Endometrial microvascular endothelial cells (primary cell): ENCODE data around the gene SPATA32. TPM values are rescaled to one million over a fixed set of nuclear protein-coding genes. Genes with fewer than 3 reads are reported as not detected.

ENCODE experiments used
- in situ Hi-C: cut with HindIII; loops from 2 replicates; pipeline ENCODE4 v1.10.0; 2017; ENCODE audit warnings: low sequenced_read_pairs, low pct_unique_long_range_greater_than_20kb; ENCODE audit errors: inconsistent ontology term
- total RNA-seq: library from RNA; depleted of rRNA; stranded (reverse); fragments of >200 nt; gene quantifications from one replicate; pipeline ENCODE4 v1.2.3, GENCODE V29; 2015; ENCODE audit errors: inconsistent ontology term

Gene SPATA32
- total RNA-seq, 1 donor from 2014 or later, result not detected

DNA sequence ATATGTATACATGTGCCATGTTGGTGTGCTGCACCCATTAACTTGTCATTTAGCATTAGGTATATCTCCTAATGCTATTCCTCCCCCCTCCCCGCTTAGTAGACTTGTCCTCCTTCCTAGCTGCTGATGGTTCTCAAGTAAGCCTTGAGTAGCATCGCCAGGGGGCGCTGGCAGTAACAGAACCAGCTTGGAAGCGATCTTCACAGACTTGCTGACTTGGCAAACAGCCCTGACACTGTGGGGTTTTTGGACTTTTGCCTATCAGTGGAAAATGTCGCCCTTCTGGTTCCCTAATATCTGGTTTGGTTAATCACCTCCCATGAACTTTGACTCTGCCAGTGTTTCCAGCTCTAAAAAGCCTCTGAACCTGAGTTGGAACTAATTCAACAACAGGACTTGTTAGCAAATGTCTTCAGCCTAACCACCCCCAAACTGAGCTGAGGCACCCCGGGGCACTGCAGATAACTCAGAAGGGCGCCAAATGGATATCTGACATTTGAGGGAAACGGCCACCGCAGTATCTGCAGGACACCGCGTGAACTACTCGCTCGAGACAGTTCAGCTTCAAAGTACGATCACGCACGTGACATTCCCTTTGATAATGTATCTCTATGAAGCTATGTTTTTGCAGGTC, 15.4 kb upstream of the SPATA32 start:
- in situ Hi-C loops, result no loop called here

DNA sequence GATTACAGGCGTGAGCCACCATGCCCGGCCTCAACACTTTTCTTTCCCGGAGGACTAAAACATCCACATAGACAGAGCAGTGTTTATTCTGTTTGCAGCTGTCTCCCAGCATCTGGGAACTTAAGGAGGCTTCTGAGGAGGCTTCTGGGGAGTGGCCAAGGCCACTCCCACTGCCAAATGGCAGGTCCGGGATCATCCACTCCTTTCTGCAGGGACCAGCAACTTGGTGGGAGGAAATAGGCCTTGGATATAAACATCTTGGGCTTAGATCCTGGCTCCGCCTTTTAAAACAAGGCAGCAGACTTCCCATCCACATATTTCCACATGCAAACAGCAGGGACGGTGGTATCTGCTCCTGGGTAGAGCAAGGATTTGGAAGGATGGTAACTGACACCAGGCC, 14.1 kb upstream of the SPATA32 start:
- in situ Hi-C loops, result no loop called here

DNA sequence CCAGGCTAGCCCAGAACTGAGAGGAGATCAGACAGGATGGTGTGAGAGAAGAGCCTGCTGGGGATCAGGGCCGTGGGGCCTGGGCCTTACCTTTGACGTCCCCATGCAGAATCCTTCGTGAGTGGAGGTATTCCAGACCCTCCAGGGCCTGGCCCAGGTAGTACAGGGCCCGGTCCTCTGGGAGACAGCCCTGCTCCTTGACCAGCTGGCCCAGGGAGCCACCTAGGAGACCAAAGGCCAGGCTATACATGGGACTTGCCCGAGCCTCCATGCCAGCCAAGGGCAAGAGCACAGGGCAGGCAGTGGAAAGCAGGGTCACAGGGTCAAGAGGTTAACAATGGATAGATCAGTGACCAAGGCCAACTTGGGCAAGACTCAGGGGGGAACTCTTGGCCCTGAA, 12.1 kb upstream of the SPATA32 start:
- in situ Hi-C loops, result no loop called here

DNA sequence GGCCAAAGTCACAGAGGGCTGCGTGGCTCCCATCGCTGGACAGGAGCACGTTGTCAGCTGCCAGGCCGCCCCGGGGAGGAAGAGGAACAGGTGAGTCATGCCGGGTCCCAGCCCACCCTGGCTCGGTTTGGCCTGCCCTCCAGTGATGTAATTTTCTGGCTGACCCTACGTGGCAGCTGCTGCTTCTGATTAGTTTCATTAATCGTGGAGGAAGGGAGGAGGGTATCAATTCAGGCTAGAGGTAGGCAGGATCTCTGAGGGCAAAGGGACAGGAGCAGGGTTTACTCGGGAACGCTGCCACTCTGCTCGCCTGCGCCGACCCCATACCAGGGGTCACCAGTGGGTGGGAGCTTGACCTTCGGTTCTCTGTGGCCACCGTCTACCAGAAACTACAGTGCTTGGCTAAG, 11.7 kb upstream of the SPATA32 start:
- in situ Hi-C loops, result no loop called here

DNA sequence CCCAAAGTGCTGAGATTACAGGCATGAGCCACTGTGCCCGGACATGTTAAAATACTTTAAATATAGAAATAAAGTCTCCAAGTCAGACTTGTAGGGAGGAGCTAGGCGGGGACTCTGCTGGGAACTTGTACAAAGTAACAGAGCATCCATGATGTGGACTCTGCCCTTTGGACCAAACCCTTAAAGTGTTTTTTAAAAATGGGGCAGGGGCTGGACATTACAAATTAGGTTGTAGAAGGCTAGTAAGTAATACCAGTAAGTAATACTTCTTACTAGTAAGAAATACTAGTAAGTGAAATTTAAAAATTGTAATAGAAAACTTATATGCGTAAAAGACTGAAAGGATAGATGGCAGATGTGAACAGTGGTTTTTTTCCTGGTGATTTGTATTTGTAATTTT, 9.7 kb upstream of the SPATA32 start:
- in situ Hi-C loops, result no loop called here

DNA sequence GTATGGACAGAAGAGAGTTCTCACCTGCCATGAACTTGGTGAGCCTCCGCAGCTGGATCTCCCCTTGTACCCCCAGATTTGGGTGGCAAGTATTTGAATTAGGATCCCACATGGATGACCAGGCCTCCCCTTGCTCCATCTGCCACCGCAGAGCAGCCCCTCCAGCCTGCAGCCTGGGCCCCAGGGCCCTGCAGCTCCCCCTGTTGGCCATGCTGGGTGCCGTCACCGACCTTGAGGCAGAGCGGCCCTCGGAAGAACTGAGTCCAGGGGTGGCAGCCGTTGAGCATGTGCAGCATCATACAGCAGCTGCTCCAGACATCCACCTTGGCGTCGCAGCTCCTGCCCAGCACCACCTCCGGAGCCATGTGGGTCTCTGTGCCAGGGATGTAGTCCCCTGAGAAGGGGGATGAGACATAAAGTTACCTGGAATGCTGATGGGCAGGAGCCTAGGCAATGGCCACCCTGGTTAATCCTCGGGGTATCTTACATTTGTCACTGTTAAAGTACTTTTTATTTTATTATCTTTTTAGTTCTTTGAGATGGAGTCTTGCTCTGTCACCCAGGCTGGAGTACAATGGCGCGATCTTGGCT, 9.0 kb upstream of the SPATA32 start:
- in situ Hi-C loops, result no loop called here

DNA sequence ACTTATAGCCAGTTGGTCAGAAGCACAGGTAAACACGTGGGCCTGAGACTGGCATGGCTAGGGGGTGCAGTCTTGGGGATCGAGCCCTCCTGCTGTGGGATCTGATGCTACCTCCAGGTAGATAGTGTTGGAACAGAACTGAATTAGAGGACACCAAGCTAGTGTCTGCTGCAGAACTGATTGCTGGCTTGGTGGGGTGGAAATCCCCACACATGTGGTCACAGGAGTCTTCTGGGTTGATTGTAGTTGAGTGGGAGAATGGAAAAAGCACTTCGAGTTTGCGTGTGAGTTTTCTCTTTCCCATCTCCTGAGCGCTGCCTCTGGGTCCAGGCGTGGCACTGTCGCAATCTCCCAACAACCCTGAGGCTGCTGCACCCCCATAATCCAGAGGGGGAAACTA, 8.0 kb upstream of the SPATA32 start:
- in situ Hi-C loops, result no loop called here

DNA sequence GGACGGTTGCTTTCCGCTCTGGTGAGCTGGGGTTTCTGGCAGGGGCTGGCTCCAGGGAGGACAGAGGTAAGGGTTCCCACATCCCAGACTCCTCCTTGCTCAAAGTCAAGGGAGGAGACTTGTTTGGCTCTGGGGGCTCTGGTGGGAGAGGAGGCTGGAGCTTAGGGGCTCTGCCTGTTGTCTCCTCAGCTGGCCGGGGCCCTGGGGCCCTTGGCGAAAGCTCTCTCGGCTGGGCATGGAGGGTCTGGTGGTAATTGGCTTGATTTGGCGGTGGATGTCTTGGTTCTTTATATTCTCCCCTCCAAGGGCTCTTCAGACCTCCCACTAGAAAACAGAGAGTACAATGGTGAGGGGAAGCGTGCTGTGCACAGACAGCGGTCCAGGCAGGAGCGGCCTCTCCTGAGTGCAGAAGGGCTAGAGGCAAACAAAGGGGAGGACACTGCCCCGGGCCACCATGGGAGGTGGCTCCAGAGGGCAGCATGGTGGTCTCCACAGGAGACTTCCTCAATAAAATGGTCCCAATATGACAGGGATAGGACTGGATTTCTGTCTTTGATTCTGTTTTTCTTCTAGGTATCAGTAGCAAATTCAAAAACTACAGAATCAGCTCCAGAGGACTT, 5.7 kb upstream of the SPATA32 start:
- in situ Hi-C loops, result no loop called here

DNA sequence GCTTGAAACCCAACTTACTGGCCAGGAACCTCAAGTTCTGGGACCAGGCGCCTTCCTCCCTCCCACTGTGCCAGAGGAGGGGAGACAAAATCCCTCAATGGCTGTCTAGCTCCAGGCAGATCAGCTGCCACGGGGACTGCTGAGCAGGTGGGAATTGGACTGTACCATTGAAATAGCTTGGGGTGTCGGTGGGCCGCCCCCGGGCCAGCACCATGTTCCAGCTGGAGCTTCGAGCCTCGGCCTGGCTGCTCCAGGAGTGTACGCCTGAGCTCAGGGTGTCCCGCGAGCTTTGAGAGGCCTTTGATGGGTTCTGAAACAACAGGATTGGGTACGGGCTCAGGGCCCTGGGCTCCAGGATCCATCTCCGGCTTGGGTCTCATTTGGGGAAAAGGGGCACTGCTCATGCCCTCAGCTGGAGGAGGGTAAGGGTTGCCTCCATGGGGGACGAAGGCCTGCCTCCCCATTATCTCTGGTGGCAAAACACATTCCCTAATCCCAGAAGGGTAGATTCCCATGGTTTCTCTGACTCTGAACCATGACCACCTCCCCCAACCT, 4.6 kb upstream of the SPATA32 start:
- in situ Hi-C loops, result no loop called here

DNA sequence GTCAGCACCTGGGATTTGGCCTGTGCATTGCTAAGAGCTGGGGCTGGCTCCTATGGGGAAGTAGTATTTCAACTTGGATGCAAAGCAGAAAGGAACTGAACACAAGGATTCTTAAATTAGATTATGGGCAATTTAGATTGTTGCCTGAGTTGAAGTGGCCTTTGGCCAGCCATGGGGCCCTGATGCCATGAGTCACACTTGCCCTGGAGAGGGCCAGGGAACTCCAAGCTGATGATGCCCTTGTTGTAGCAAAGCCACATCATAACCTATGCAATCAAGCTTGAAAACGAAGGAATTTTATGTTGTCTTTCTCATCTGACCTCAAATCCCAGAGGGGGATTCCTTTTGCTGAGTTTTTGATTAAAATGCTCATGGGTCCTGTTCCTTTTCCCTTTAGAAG, 3.9 kb upstream of the SPATA32 start:
- in situ Hi-C loops, result no loop called here

DNA sequence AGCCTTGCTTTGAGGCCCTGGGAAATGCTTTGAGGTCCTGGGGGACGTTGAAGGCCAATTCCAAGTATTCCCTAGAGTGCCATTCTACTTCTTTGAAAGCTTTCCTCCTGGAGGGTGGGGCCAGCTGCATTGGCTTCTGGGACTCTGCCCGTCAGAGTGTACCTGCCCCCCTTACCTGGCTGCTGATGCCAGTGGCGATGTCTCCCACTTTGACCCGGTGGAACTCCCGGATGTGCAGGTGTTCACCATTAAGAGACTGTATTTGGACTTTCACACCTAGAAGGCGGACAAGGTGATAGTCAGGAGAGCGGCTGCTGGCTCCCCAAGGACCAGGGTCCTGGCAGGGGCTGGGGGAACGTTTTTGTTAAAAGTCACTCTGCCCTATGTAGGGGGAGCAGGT, 3.1 kb upstream of the SPATA32 start:
- in situ Hi-C loops, result no loop called here

DNA sequence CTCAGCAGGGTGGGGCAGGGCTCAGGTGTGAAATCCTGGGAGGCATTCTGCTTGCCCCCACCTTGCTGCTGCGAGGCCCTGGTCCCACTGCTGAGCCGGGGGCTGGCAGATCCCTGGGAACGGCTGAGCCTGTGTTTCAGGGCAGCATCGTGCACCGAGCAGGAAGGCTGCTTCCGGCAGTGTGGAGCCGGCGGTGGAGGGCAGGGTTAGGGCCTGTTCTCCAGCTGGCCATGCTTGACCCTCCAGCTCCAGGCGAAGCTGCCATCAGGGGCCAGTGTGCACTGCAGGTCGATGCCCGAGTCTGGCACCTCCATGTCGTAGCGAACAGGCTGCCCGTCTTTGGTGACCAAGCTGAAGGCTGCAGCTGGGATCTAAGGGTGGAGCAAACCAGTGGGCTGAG, 2.5 kb upstream of the SPATA32 start:
- in situ Hi-C loops, result no loop called here

DNA sequence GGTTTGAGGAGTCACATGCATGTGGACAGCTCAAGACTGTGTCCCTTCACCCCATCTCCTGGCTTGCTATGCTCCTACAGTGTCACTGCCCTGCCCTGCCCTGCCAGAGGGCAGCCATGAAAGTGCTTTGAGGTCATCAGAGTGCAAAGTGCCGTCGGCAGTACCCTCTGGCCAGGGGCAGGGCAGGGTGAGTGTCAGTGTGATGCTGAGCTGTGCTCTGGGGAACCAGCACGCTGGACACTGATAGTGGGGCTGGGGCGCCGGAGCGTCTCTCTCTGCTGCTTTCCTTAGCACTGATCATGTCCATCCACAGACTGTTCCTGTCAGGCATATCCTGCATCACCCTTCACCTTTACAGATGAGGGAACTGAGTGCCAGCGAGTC, 1.6 kb upstream of the SPATA32 start:
- in situ Hi-C loops, result no loop called here

DNA sequence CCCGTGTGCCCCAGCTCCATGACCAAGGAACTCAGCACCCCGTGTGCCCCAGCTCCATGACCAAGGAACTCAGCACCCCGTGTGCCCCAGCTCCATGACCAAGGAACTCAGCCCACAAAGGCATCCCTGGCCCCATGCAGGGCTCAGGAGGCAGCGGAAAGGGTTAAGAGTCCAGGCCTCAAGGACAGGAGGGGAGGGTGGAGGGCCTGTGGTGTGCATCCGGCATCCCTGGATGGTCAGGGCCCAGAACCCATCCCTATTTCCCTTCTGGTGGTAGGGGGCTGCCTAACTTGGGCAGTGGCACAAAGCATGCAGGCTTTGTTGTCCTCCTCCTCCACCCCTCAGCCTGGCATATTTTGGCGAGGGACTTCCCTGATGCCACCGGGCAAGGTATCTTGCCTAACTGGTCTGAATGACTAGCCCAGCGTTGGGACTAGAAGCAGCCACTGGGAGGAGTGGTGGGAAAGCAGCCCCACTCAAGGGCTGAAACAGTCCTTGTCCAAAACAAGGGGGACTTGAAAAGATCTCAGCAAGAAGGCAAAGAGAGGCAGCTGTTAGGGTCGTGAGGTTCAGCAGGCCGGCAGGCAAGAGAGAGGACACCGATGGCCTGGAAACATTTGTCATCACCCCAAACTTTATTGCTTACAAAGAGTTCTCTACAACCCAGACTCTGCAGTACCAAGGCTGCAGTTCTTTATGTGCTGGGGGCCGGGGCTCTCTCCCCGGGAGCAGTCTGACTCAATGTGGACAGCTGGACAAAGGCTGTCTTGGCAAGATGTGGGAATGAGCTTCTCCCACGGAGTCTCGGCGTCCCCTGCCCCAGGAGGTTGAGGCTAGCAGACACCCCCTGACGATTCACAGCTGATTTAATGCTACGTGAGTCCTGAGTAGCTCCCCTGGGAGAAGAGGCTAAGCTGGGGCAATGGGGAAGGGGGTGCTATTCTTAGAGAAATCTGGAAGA, 902 bp upstream of the SPATA32 start:
- in situ Hi-C loops, result no loop called here

DNA sequence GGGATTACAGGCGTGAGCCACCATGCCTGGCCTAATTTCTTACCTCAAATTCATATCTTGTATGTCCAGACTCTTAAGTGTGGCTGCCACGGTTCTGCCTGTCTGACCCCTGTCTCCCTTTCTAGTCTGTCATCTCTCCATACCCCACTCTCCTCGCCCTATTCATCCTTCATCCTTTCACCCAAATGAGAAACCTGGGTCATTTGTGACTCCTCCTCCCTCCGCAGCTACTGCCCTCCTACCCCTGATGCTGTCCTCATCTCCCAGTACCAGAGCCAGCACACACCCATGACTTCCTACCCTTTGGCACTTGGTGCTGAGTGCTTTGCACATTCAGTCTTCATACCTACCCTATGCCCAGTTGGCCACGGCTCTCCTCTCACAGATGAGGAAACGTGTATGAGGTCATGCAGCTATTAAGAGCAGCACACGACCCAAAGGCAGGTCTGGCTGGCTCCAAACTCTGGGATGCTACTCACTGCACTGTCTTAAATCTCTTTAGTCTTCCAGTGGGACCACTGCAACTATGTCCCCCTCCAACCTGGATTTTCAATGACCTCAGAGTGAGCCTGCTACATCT, 1.6 kb downstream of the SPATA32 start:
- in situ Hi-C loops, result no loop called here

DNA sequence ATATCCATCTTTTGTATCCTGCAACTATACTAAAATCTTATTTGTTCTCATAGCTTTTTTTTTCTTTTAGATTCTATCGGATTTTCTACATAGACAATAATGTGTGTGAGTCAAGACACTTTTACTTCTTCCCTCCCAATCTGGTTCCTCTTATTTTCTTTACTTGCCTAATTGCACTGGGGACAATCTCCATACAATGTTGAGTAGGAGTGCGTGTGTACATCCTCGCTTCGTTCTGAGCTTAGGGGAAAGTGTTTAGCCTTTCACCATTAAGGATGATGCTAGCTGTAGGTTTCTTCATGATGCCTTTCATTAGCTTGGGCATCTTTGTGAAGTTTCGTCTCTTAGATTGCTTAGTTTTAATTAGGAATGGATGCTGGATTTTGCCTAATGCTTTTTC, 2.9 kb downstream of the SPATA32 start:
- in situ Hi-C loops, result no loop called here

DNA sequence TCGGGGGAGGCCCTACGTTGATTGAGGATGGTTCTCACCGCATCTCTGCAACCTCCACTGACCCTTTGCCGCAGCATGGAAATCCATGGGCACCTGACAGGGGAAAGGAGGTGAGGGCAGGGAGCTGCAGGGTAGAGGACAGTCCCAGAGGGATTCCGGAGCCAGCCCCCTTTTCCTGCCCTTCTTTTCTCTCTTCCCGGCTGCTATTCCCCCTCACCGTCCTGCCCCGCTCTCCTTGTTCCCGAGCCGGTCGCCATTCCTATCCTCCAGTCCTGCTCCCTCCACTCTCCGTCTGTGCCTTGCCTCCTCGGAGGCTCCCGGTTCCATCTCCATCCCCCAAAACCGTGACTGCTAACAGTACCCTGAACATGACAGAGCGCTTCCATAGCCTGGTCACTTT, 4.8 kb downstream of the SPATA32 start:
- in situ Hi-C loops, result no loop called here

DNA sequence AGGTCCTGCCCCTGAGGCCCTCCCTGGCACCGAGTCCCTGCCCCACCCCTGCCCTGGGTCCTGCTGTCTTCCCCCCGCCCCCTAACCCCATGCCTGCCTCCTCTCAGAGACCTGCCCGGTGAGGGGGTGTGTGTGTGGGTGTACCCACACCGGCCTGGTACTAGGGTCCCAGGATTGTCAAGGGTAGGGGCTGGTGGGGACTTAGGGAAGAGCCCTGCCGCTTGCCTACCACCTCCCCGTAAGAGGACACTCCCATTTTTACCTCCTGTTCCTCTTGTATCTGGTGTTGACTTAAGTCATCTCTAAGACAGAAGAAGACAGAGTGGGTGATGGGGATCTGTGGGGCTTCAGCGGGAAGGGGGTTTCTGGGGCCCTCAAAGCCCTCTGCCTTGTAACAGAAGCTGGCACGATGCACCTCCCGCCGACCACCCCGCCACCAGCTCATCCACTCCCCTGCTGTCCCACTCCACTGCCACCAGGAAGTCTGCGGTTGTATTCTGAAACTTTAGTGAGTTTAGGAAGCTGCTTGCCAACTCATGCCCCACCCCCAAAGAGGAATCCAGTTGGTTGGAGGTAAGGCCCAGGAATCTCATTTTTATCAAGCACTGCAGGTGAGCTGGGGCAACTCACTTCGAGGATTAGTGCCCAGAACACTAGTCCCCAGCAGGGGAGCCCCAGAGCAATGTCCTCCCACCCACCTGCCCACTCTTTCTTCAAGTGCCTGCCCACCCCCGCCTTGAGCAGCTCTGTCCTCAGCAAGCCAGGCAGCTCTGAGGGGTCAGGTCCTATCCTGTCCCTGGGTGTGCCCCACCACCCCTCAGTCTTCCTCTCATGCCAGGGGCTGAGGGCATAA, 5.6 kb downstream of the SPATA32 start:
- in situ Hi-C loops, result no loop called here
